MM.1S (cell line): ENCODE results near the gene MYOF.
"Not testable (repeated sequence)": the region's sequence is repeated elsewhere in the genome, so short reads cannot be mapped to it uniquely, and the experiment has no call there.

Experiments used
- DNase-seq: peaks from one replicate; pipeline ENCODE4 v3.0.0-alpha.2; 2015
- H2AFZ ChIP-seq: fragments of 300-600 bp; sonication (generic); 2 replicates; pipeline ENCODE4 v1.6.0; 2016; ENCODE audit warnings: antibody characterized with exemption, low read length
- H3F3A ChIP-seq: fragments of 300-600 bp; sonication (generic); 2 replicates; pipeline ENCODE4 v1.6.1; 2016; ENCODE audit warnings: mild to moderate bottlenecking, antibody characterized with exemption, low read length, moderate library complexity, mixed read lengths; ENCODE audit not compliant: insufficient read depth
- H3K27ac ChIP-seq: fragments of 300-600 bp; sonication (generic); 2 replicates; pipeline ENCODE4 v1.5.1; 2016; ENCODE audit warnings: mild to moderate bottlenecking, low read length
- H3K27me3 ChIP-seq: fragments of 300-600 bp; sonication (generic); replicated peaks from 2 replicates; pipeline ENCODE4 v1.6.0; 2016; ENCODE audit warnings: low read length; ENCODE audit not compliant: insufficient read depth
- H3K36me3 ChIP-seq: fragments of 300-600 bp; sonication (generic); replicated peaks from 2 replicates; pipeline ENCODE4 v1.6.1; 2016; ENCODE audit warnings: mild to moderate bottlenecking, low read length, mixed read lengths; ENCODE audit not compliant: insufficient read depth
- H3K4me1 ChIP-seq: fragments of 300-600 bp; sonication (generic); 2 replicates; pipeline ENCODE4 v1.6.1; 2016; ENCODE audit warnings: low read length, mixed read lengths
- H3K4me2 ChIP-seq: fragments of 300-600 bp; sonication (generic); 2 replicates; pipeline ENCODE4 v1.6.0; 2016; ENCODE audit warnings: low read depth, low read length
- H3K4me3 ChIP-seq: fragments of 300-600 bp; sonication (generic); 2 replicates; pipeline ENCODE4 v1.5.1; 2016; ENCODE audit warnings: low read length, mixed read lengths
- H3K79me2 ChIP-seq: fragments of 300-600 bp; sonication (generic); 2 replicates; pipeline ENCODE4 v1.6.1; 2016; ENCODE audit warnings: mixed run types, low read length, mixed read lengths
- H3K9ac ChIP-seq: fragments of 300-600 bp; sonication (generic); 2 replicates; pipeline ENCODE4 v1.6.1; 2016; ENCODE audit warnings: low read length, mixed read lengths
- H3K9me2 ChIP-seq: fragments of 300-600 bp; sonication (generic); replicated peaks from 2 replicates; pipeline ENCODE4 v1.6.1; 2016; ENCODE audit warnings: mild to moderate bottlenecking, low read length, mixed read lengths; ENCODE audit not compliant: insufficient read depth
- H3K9me3 ChIP-seq: fragments of 300-600 bp; sonication (generic); replicated peaks from 2 replicates; pipeline ENCODE4 v1.6.1; 2016; ENCODE audit warnings: mild to moderate bottlenecking, low read length, mixed read lengths; ENCODE audit not compliant: insufficient read depth
- H4K20me1 ChIP-seq: fragments of 300-600 bp; sonication (generic); 2 replicates; pipeline ENCODE4 v1.6.1; 2016; ENCODE audit warnings: mild to moderate bottlenecking, low read length, moderate library complexity, mixed read lengths; ENCODE audit not compliant: insufficient read depth
- CTCF ChIP-seq: fragments of 300-600 bp; sonication (generic); IDR thresholded peaks from 2 replicates; pipeline ENCODE4 v1.5.1; 2016; ENCODE audit warnings: antibody characterized with exemption, low read length, mixed read lengths
- EZH2 ChIP-seq: fragments of 300-600 bp; sonication (generic); optimal IDR thresholded peaks from 2 replicates; pipeline ENCODE3; 2017; ENCODE audit warnings: low read depth, mild to moderate bottlenecking, antibody characterized with exemption, low read length, mixed read lengths
- EZH2phosphoT487 ChIP-seq: fragments of 300-600 bp; sonication (generic); IDR thresholded peaks from 2 replicates; pipeline ENCODE4 v1.6.1; 2018; ENCODE audit warnings: antibody characterized with exemption, low read length

MYOF gene

DNA sequence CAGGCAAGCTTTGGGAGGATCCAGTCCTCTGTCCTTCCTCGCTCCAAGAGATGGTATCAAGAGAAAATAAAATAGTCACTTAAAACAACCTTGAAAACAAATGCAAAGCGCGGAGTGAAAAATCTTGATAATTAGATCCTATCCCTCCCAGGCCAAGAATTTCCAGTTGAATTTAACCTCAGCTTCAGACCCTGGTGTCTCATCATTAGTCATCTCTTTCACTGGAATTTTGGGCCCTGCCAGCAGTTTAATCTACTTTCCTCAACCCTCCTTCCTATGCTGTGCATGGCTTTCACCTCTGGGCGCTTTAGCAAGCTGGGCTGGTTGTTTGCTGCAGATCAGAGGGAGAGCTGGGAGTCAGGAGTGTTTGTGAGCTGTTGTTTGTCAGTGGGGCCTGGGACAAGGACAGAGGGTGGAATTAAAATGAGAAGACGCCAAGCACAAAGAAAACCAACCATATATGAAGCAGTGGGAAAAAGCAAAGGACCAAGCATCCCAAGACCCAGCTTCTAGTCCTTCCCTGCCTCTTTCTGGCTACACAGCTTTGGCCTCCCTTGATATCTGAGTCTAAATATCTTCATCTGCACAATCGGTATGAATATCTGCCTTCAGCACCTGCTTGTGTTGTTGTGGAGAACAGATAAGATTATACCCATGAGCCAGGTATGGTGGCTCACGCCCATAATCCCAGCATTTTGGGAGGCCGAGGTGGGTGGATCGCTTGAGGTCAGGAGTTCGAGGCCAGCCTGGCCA, 13.5 kb downstream of the MYOF start:
- Histone ChIP-seq H3K4me3 (no peak overlapping the region), H3K36me3 (no peaks in the 10 kb centered on the region), H3K27me3 (no peaks in the 10 kb centered on the region), H3F3A (no peaks in the 10 kb centered on the region), H3K79me2 (no peaks in the 10 kb centered on the region), H3K9me2 (no peaks in the 10 kb centered on the region), H3K4me2 (no peak overlapping the region), H2AFZ (no peak overlapping the region), H3K9me3 (no peaks in the 10 kb centered on the region), H3K9ac (no peak overlapping the region), H3K27ac (no peak overlapping the region), H4K20me1 (no peaks in the 10 kb centered on the region), H3K4me1 (no peaks in the 10 kb centered on the region)
- TF ChIP-seq CTCF (no peak), EZH2phosphoT487 (no peak), EZH2 (no peak)
- DNase-seq = no peak

DNA sequence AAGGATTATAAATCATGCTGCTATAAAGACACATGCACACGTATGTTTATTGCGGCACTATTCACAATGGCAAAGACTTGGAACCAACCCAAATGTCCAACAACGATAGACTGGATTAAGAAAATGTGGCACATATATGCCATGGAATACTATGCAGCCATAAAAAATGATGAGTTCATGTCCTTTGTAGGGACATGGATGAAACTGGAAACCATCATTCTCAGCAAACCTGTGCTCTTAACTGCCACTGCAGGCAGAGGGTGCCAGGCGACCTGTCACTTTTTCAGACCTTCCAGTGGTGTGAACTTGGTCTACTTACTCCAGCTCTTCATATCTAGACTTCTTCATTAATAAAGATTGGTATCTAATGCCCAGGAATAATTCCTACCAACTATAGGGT, 14.5 kb downstream of the MYOF start:
- not testable (repeated sequence) for H3K9ac ChIP-seq, H3K27ac ChIP-seq, H3K4me1 ChIP-seq

DNA sequence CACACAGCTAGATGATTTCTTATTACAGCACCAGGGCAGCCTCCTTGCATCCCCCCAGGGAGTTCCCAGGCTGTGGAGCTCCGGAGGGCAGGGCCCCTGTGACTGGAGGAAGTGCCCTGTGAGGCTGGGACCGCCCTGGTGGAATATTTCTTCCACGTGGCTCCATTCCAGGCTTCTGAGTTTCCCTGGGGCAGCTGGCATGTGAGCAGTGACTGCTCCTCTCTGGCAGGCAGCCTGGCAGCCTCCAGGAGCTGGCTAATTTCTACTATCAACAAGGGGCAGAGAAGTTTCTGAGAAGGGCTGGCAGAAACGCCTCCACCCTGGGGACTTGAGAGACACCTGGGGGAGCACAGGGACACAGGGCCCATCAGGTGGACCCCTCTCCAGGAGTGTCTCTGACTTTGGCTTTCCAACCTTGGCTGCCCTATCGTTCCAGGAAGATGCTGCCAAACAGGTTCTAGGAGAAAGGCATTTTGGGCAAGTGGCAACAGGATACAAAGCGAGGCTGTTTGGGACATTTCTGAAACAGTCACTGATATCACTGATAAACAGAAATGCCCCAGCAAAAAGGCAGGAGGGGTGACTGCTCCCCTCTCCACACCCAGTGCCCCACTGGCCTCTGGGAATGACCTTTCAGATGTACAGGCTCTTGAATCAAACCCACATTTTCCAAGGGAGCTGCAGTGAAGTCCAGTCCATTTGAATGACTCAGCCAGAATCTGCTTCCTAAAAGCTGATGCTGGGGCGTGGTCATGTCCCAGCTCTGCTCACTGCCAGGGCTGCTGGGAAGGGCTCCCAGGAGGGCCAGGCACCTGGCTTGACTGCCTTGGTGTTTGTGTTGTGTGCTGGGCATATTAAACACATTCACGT, 16.1 kb downstream of the MYOF start:
- no peaks in the 10 kb centered on the region for H3K36me3 ChIP-seq
- no peak overlapping the region for H3K4me3 ChIP-seq
- no peak overlapping the region for H3K4me2 ChIP-seq
- H3K27ac ChIP-seq = no peak overlapping the region
- no peaks in the 10 kb centered on the region for H3K4me1 ChIP-seq
- no peaks in the 10 kb centered on the region for H3K9me2 ChIP-seq
- no peaks in the 10 kb centered on the region for H3K27me3 ChIP-seq
- H3K9me3 ChIP-seq = no peaks in the 10 kb centered on the region
- no peaks in the 10 kb centered on the region for H4K20me1 ChIP-seq
- no peak overlapping the region for H3K9ac ChIP-seq
- DNase-seq = no peak
- H3K79me2 ChIP-seq = no peaks in the 10 kb centered on the region
- no peak overlapping the region for H2AFZ ChIP-seq
- no peaks in the 10 kb centered on the region for H3F3A ChIP-seq
- no peak for TF ChIP-seq EZH2
- TF ChIP-seq EZH2phosphoT487 = no peak
- TF ChIP-seq CTCF = no peak

More for the DNA sequence above, 14.5 kb downstream of the MYOF start:
- not testable (repeated sequence) for H3K27me3 ChIP-seq, H3K36me3 ChIP-seq, H3K9me3 ChIP-seq, DNase-seq, H2AFZ ChIP-seq, H3F3A ChIP-seq, H4K20me1 ChIP-seq, H3K4me2 ChIP-seq, H3K9me2 ChIP-seq, H3K4me3 ChIP-seq, H3K79me2 ChIP-seq
